Neural cell (in vitro differentiated cells): Measurements from ENCODE around the gene PRKD1. TPM values are rescaled to one million over a fixed set of nuclear protein-coding genes. Genes with fewer than 3 reads are reported as not detected.

ENCODE experiments used
- H2AFZ ChIP-seq: fragments of 200-600, 300-800 bp; sonication (generic), shearing (Covaris generic); 2 replicates; pipeline ENCODE4 v1.6.0; 2014; ENCODE audit warnings: low read depth, mild to moderate bottlenecking, antibody characterized with exemption, low read length, moderate library complexity
- H3F3A ChIP-seq: fragments of 200-600 bp; shearing (Covaris generic); 2 replicates; pipeline ENCODE4 v1.6.1; 2016; ENCODE audit warnings: mild to moderate bottlenecking, moderate library complexity, mixed read lengths, antibody characterized with exemption, low read length; ENCODE audit not compliant: insufficient read depth, poor library complexity, severe bottlenecking
- H3K27ac ChIP-seq: fragments of 200-600, 300-800 bp; sonication (generic), shearing (Covaris generic); 2 replicates; pipeline ENCODE4 v1.5.1; 2014; ENCODE audit warnings: mild to moderate bottlenecking, low read length, moderate library complexity
- H3K27me3 ChIP-seq: fragments of 300-800, 200-600 bp; sonication (generic), shearing (Covaris generic); 2 replicates; pipeline ENCODE4 v1.6.0; 2014; ENCODE audit warnings: mild to moderate bottlenecking, low read depth, low read length, moderate library complexity; ENCODE audit not compliant: insufficient read depth
- H3K36me3 ChIP-seq: fragments of 300-800, 200-600 bp; sonication (generic), shearing (Covaris generic); 2 replicates; pipeline ENCODE4 v1.5.1; 2014; ENCODE audit warnings: mild to moderate bottlenecking, antibody characterized with exemption, low read length, moderate library complexity; ENCODE audit not compliant: insufficient read depth
- H3K4me2 ChIP-seq: fragments of 300-800, 200-600 bp; sonication (generic), shearing (Covaris generic); 2 replicates; pipeline ENCODE4 v1.6.0; 2014; ENCODE audit warnings: mild to moderate bottlenecking, low read length
- H3K4me3 ChIP-seq: fragments of 300-800, 200-600 bp; sonication (generic), shearing (Covaris generic); 2 replicates; pipeline ENCODE4 v1.5.1; 2014; ENCODE audit warnings: mild to moderate bottlenecking, low read length, moderate library complexity
- H3K79me2 ChIP-seq: fragments of 200-600 bp; shearing (Covaris generic); replicated peaks from 2 replicates; pipeline ENCODE4 v1.6.0; 2014; ENCODE audit warnings: mild to moderate bottlenecking, low read length, moderate library complexity; ENCODE audit not compliant: insufficient read depth
- H3K9ac ChIP-seq: fragments of 300-800, 200-600 bp; sonication (generic), shearing (Covaris generic); 2 replicates; pipeline ENCODE4 v1.6.1; 2016; ENCODE audit warnings: mild to moderate bottlenecking, low read length, mixed read lengths
- H3K9me2 ChIP-seq: fragments of 200-600 bp; shearing (Covaris generic); 2 replicates; pipeline ENCODE4 v1.6.1; 2016; ENCODE audit warnings: mild to moderate bottlenecking, low read length, mixed read lengths; ENCODE audit not compliant: insufficient read depth
- H3K9me3 ChIP-seq: fragments of 200-600, 300-800 bp; sonication (generic), shearing (Covaris generic); 2 replicates; pipeline ENCODE4 v1.6.1; 2016; ENCODE audit warnings: mild to moderate bottlenecking, mixed run types, low read length, moderate library complexity, mixed read lengths
- H4K20me1 ChIP-seq: fragments of 200-600 bp; shearing (Covaris generic); 2 replicates; pipeline ENCODE4 v1.6.1; 2016; ENCODE audit warnings: mild to moderate bottlenecking, mixed run types; ENCODE audit not compliant: insufficient read depth
- EP300 ChIP-seq: fragments of 450-650 bp; conservative IDR thresholded peaks from 2 replicates; pipeline ENCODE4 v1.6.1; 2014; ENCODE audit warnings: antibody characterized with exemption, mild to moderate bottlenecking, moderate library complexity; ENCODE audit not compliant: poor library complexity, severe bottlenecking
- EZH2 ChIP-seq: fragments of 200-600, 300-800 bp; shearing (Covaris generic), sonication (generic); IDR thresholded peaks from 2 replicates; pipeline ENCODE4 v1.6.1; 2014; ENCODE audit warnings: antibody characterized with exemption, low read length, borderline replicate concordance, mild to moderate bottlenecking; ENCODE audit not compliant: insufficient read depth, poor library complexity, severe bottlenecking
- MXI1 ChIP-seq: fragments of 450-650 bp; conservative IDR thresholded peaks from 2 replicates; pipeline ENCODE4 v1.6.1; 2014; ENCODE audit warnings: antibody characterized with exemption, mild to moderate bottlenecking; ENCODE audit not compliant: poor library complexity, severe bottlenecking
- POLR2AphosphoS5 ChIP-seq: IDR thresholded peaks from 2 replicates; pipeline ENCODE4 v1.6.1; 2012
- RAD21 ChIP-seq: fragments of 450-650 bp; conservative IDR thresholded peaks from 2 replicates; pipeline ENCODE4 v1.6.1; 2014; ENCODE audit warnings: antibody characterized with exemption, mild to moderate bottlenecking, moderate library complexity
- REST ChIP-seq: IDR thresholded peaks from 2 replicates; pipeline ENCODE4 v1.6.1; 2012; ENCODE audit warnings: borderline replicate concordance
- SMC3 ChIP-seq: fragments of 450-650 bp; conservative IDR thresholded peaks from 2 replicates; pipeline ENCODE4 v1.6.1; 2014; ENCODE audit warnings: antibody characterized with exemption, mild to moderate bottlenecking, moderate library complexity; ENCODE audit not compliant: poor library complexity
- TAF1 ChIP-seq: IDR thresholded peaks from 2 replicates; pipeline ENCODE4 v1.6.1; 2012; ENCODE audit warnings: low read depth
- polyA plus RNA-seq: library from polyadenylated mRNA; depleted of rRNA; stranded (reverse); fragments of >200 nt; gene quantifications from 2 replicates; pipeline ENCODE4 v1.2.3, GENCODE V29; 2014
- TF ChIP-seq, protein P1 (sequence below): fragments of 450-650 bp; IDR thresholded peaks from 2 replicates; pipeline ENCODE4 v1.5.1; 2014; ENCODE audit warnings: antibody characterized with exemption, mild to moderate bottlenecking, moderate library complexity; ENCODE audit not compliant: poor library complexity, severe bottlenecking

Gene PRKD1
- polyA plus RNA-seq, 1 donor from 2014 or later = 9.6 TPM

- Histone ChIP-seq H3K9me3 (no peaks in the 10 kb centered on the region), H3K4me2 (no peak overlapping the region), H3K27me3 (no peaks in the 10 kb centered on the region), H3K79me2 (no peaks in the 10 kb centered on the region), H4K20me1 (no peaks in the 10 kb centered on the region), H3K9ac (no peak overlapping the region), H3K4me3 (no peak overlapping the region), H3K9me2 (no peaks in the 10 kb centered on the region), H3K27ac (no peak overlapping the region), H2AFZ (no peak overlapping the region), H3K36me3 (no peaks in the 10 kb centered on the region), H3F3A (no peaks in the 10 kb centered on the region)
- no peak for TF ChIP-seq REST
- TF ChIP-seq, protein P1, sequence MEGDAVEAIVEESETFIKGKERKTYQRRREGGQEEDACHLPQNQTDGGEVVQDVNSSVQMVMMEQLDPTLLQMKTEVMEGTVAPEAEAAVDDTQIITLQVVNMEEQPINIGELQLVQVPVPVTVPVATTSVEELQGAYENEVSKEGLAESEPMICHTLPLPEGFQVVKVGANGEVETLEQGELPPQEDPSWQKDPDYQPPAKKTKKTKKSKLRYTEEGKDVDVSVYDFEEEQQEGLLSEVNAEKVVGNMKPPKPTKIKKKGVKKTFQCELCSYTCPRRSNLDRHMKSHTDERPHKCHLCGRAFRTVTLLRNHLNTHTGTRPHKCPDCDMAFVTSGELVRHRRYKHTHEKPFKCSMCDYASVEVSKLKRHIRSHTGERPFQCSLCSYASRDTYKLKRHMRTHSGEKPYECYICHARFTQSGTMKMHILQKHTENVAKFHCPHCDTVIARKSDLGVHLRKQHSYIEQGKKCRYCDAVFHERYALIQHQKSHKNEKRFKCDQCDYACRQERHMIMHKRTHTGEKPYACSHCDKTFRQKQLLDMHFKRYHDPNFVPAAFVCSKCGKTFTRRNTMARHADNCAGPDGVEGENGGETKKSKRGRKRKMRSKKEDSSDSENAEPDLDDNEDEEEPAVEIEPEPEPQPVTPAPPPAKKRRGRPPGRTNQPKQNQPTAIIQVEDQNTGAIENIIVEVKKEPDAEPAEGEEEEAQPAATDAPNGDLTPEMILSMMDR = no peak
- TF ChIP-seq POLR2AphosphoS5 = no peak
- no peak for TF ChIP-seq EZH2
- TF ChIP-seq RAD21 = no peak
- no peak for TF ChIP-seq SMC3
- TF ChIP-seq EP300 = no peak
- TF ChIP-seq TAF1 = no peak
- TF ChIP-seq MXI1 = no peak
Observed at GRCh38 chr14:29653303-29653702, 274.3 kb downstream of the PRKD1 start.

DNA sequence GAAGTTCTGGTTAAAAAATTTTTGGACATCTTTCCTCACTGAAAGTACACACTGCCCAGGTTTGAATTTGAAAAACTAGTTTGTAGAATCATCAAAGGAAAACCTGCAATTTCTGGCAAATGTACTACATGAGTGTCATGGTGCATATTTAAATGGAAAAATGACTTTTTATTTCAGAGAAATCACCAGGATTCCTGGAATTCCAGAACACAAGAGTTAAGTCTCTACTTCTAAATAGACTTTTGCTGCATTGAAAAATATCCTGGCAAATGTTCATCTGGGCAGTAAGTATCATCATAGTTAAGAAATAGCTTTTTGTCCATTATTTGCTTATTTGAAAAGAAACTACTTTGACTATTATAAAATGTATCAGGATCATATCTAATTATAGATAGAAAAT, 275.1 kb downstream of the PRKD1 start:
- Histone ChIP-seq H3K36me3 (no peaks in the 10 kb centered on the region), H2AFZ (no peak overlapping the region), H3K4me3 (no peak overlapping the region), H3K9me3 (peaks cover 4% of the 10 kb centered on the region), H3K27me3 (no peaks in the 10 kb centered on the region), H3K27ac (no peak overlapping the region), H3K4me2 (no peak overlapping the region), H4K20me1 (no peaks in the 10 kb centered on the region), H3K9me2 (no peaks in the 10 kb centered on the region), H3K79me2 (no peaks in the 10 kb centered on the region), H3F3A (no peaks in the 10 kb centered on the region), H3K9ac (no peak overlapping the region)
- TF ChIP-seq TAF1 (no peak), MXI1 (no peak), EP300 (no peak), POLR2AphosphoS5 (no peak), REST (no peak), SMC3 (no peak), EZH2 (no peak), RAD21 (no peak)
- TF ChIP-seq, protein P1 = no peak
